Panc1 (cell line): ENCODE data around the gene VANGL2.

Experiments
- SIN3A ChIP-seq: IDR thresholded peaks from 2 replicates; pipeline ENCODE4 v1.6.1; 2012; ENCODE audit warnings: low read depth, mild to moderate bottlenecking, low read length, moderate library complexity, borderline replicate concordance; ENCODE audit not compliant: insufficient read depth
- TF ChIP-seq, protein P1 (sequence below): fragments of 450-650 bp; IDR thresholded peaks from 2 replicates; pipeline ENCODE4 v1.5.1; 2017; ENCODE audit warnings: mild to moderate bottlenecking
- TF ChIP-seq, protein P2 (sequence below), 2 experiments: IDR thresholded peaks; 2 replicates each; pipeline ENCODE4 v1.6.1; 2011 to 2012; ENCODE audit warnings: low read depth in 2 of 2, control low read depth in 1 of 2, low read length in 1 of 2, mild to moderate bottlenecking in 1 of 2, moderate library complexity in 1 of 2; ENCODE audit not compliant: insufficient read depth in 1 of 2

- TF ChIP-seq, protein P1, sequence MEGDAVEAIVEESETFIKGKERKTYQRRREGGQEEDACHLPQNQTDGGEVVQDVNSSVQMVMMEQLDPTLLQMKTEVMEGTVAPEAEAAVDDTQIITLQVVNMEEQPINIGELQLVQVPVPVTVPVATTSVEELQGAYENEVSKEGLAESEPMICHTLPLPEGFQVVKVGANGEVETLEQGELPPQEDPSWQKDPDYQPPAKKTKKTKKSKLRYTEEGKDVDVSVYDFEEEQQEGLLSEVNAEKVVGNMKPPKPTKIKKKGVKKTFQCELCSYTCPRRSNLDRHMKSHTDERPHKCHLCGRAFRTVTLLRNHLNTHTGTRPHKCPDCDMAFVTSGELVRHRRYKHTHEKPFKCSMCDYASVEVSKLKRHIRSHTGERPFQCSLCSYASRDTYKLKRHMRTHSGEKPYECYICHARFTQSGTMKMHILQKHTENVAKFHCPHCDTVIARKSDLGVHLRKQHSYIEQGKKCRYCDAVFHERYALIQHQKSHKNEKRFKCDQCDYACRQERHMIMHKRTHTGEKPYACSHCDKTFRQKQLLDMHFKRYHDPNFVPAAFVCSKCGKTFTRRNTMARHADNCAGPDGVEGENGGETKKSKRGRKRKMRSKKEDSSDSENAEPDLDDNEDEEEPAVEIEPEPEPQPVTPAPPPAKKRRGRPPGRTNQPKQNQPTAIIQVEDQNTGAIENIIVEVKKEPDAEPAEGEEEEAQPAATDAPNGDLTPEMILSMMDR, result no peak
- TF ChIP-seq, protein P2, sequence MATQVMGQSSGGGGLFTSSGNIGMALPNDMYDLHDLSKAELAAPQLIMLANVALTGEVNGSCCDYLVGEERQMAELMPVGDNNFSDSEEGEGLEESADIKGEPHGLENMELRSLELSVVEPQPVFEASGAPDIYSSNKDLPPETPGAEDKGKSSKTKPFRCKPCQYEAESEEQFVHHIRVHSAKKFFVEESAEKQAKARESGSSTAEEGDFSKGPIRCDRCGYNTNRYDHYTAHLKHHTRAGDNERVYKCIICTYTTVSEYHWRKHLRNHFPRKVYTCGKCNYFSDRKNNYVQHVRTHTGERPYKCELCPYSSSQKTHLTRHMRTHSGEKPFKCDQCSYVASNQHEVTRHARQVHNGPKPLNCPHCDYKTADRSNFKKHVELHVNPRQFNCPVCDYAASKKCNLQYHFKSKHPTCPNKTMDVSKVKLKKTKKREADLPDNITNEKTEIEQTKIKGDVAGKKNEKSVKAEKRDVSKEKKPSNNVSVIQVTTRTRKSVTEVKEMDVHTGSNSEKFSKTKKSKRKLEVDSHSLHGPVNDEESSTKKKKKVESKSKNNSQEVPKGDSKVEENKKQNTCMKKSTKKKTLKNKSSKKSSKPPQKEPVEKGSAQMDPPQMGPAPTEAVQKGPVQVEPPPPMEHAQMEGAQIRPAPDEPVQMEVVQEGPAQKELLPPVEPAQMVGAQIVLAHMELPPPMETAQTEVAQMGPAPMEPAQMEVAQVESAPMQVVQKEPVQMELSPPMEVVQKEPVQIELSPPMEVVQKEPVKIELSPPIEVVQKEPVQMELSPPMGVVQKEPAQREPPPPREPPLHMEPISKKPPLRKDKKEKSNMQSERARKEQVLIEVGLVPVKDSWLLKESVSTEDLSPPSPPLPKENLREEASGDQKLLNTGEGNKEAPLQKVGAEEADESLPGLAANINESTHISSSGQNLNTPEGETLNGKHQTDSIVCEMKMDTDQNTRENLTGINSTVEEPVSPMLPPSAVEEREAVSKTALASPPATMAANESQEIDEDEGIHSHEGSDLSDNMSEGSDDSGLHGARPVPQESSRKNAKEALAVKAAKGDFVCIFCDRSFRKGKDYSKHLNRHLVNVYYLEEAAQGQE (IDR thresholded peaks at IDR 0.05; ENCODE audit: insufficient read depth in 1 of 2, low read depth in 2 of 2, low read length in 1 of 2), result no peak
- no peak for TF ChIP-seq SIN3A
Observed at GRCh38 chr1:160374306-160375110, 25.9 kb upstream of the VANGL2 start.
